B cell (primary cell): ENCODE measurements around the gene CCDC141. TPM values are rescaled to one million over a fixed set of nuclear protein-coding genes. Genes with fewer than 3 reads are reported as not detected.

Source experiments
- ATAC-seq: fragments of 200-7000 bp; cut with Tn5 transposase; one replicate; pipeline ENCODE4 v1.10.0; 2021; ENCODE audit warnings: low read depth, mild to moderate bottlenecking, moderate number of reproducible peaks, moderate library complexity
- CTCF ChIA-PET: fragments of 350-600 bp; sonication (Branson Sonifier 250); formaldehyde crosslinking; loops from one replicate; lab custom pipeline; 2021; ENCODE audit warnings: antibody characterized with exemption, inconsistent platforms; lab: Charles Lee
- POLR2A ChIA-PET: fragments of 350-600 bp; sonication (Branson Sonifier 250); formaldehyde crosslinking; loops from one replicate; lab custom pipeline; 2021; ENCODE audit warnings: antibody characterized with exemption; lab: Charles Lee
- DNase-seq: peaks from one replicate; pipeline ENCODE4 v3.0.0; 2013
- H2AFZ ChIP-seq: 2 replicates; pipeline ENCODE4 v1.6.1; 2012; ENCODE audit warnings: mild to moderate bottlenecking, low read depth, low read length; ENCODE audit not compliant: insufficient read depth, poor library complexity, severe bottlenecking
- H3K27ac ChIP-seq, 2 donors: 1 replicate in 1 of 2; 2 replicates in 1 of 2; pipeline ENCODE4 v1.5.1; 2012 to 2013; ENCODE audit warnings: low read length in 2 of 2, mild to moderate bottlenecking in 2 of 2, moderate library complexity in 1 of 2
- H3K27me3 ChIP-seq, 4 experiments: fragments of 200-600 bp in 1 of 4; sonication (generic) in 1 of 4; replicated peaks in 1 of 4; 1 replicate in 2 of 4; 2 replicates in 2 of 4; pipeline versions ENCODE4 v1.6.1 to v1.7.0; 2013 to 2016; ENCODE audit warnings: low read length in 3 of 4, mild to moderate bottlenecking in 2 of 4, mixed read lengths in 1 of 4, moderate library complexity in 1 of 4; ENCODE audit not compliant: insufficient read depth in 4 of 4, control insufficient read depth in 3 of 4; ENCODE audit errors: control extremely low read depth in 1 of 4
- H3K36me3 ChIP-seq, 2 experiments: replicated peaks in 1 of 2; 1 replicate in 1 of 2; 2 replicates in 1 of 2; pipeline versions ENCODE4 v1.6.1 to v1.7.1; 2013; ENCODE audit warnings: low read length in 1 of 2; ENCODE audit not compliant: insufficient read depth in 2 of 2, control insufficient read depth in 1 of 2; ENCODE audit errors: control extremely low read depth in 1 of 2, extremely low read depth in 1 of 2
- H3K4me1 ChIP-seq, 2 donors: fragments of 200-600 bp in 1 of 2; sonication (generic) in 1 of 2; 1 replicate in 1 of 2; 2 replicates in 1 of 2; pipeline versions ENCODE4 v1.5.1 to v1.6.1; 2013 to 2017; ENCODE audit warnings: low read length in 2 of 2; ENCODE audit not compliant: control insufficient read depth in 2 of 2, insufficient read depth in 2 of 2
- H3K4me2 ChIP-seq: replicated peaks from 2 replicates; pipeline ENCODE3; 2012; ENCODE audit warnings: mild to moderate bottlenecking, low read depth, low read length; ENCODE audit not compliant: poor library complexity, severe bottlenecking
- H3K4me3 ChIP-seq, 5 experiments: fragments of 200-600 bp in 1 of 5; sonication (generic) in 1 of 5; 1 replicate in 3 of 5; 2 replicates in 2 of 5; pipeline versions ENCODE4 v1.5.1 to v1.7.0; 2011 to 2016; ENCODE audit warnings: low read length in 4 of 5, mild to moderate bottlenecking in 4 of 5, low read depth in 2 of 5, control low read depth in 1 of 5, moderate library complexity in 1 of 5; ENCODE audit not compliant: insufficient read depth in 1 of 5; ENCODE audit errors: control extremely low read depth in 1 of 5, extremely low read depth in 1 of 5
- H3K79me2 ChIP-seq: fragments of 200-600 bp; sonication (generic); one replicate; pipeline ENCODE4 v1.6.0; 2016; ENCODE audit warnings: low read length; ENCODE audit not compliant: control insufficient read depth, insufficient read depth
- H3K9ac ChIP-seq: fragments of 200-600 bp; sonication (generic); 2 replicates; pipeline ENCODE4 v1.6.1; 2017; ENCODE audit warnings: mild to moderate bottlenecking, low read length, moderate library complexity
- H3K9me3 ChIP-seq, 3 donors: one replicate each; pipeline versions ENCODE4 v1.6.1 to v1.7.1; 2013; ENCODE audit warnings: low read length in 2 of 3; ENCODE audit not compliant: control insufficient read depth in 2 of 3, insufficient read depth in 1 of 3; ENCODE audit errors: control extremely low read depth in 1 of 3
- H4K20me1 ChIP-seq: 2 replicates; pipeline ENCODE4 v1.6.0; 2012; ENCODE audit warnings: mild to moderate bottlenecking, low read length; ENCODE audit not compliant: insufficient read depth, control insufficient read depth, poor library complexity, severe bottlenecking
- H3K27ac Mint-ChIP-seq: one replicate; pipeline ENCODE4 v1.8.0; 2021; ENCODE audit warnings: mixed read lengths
- H3K27me3 Mint-ChIP-seq: one replicate; pipeline ENCODE4 v1.8.0; 2021; ENCODE audit warnings: mixed read lengths
- H3K4me1 Mint-ChIP-seq: one replicate; pipeline ENCODE4 v1.8.0; 2021; ENCODE audit warnings: mixed read lengths
- H3K4me3 Mint-ChIP-seq: one replicate; pipeline ENCODE4 v1.8.0; 2021; ENCODE audit warnings: mixed read lengths
- H3K9me3 Mint-ChIP-seq: one replicate; pipeline ENCODE4 v1.8.0; 2022; ENCODE audit warnings: mixed read lengths; ENCODE audit not compliant: insufficient read depth
- EZH2 ChIP-seq: IDR thresholded peaks from 2 replicates; pipeline ENCODE4 v1.6.1; 2012; ENCODE audit warnings: borderline replicate concordance, low read depth, mild to moderate bottlenecking, moderate library complexity, low read length; ENCODE audit not compliant: insufficient read depth, poor library complexity, severe bottlenecking
- WGBS: methylation state at CpG from one replicate; pipeline ENCODE4 v1.1.5; 2013; ENCODE audit warnings: missing lambda C conversion rate; ENCODE audit not compliant: insufficient coverage; 5-methylcytosine and 5-hydroxymethylcytosine counted together
- intact Hi-C: fragments of 100-400 bp; cut with micrococcal nuclease; formaldehyde crosslinking; loops from one replicate; pipeline ENCODE4 v1.10.0; 2022
- polyA plus RNA-seq: library from polyadenylated mRNA; depleted of rRNA; stranded (reverse); fragments of >200 nt; gene quantifications from 2 replicates; pipeline ENCODE4 v1.2.3, GENCODE V29; 2012
- total RNA-seq, 2 donors: library from RNA; stranded (reverse); fragments of 120-200 nt in 1 of 2; gene quantifications; 1 replicate in 1 of 2; 2 replicates in 1 of 2; pipeline versions ENCODE4 v1.2.3 to v1.2.4, GENCODE V29; 2013 to 2022
- TF ChIP-seq, protein P1 (sequence below): fragments of 200-600 bp; IDR thresholded peaks from one replicate; pipeline ENCODE4 v1.8.0; 2022; ENCODE audit warnings: antibody characterized with exemption, mild to moderate bottlenecking

CCDC141 gene
- total and polyA plus RNA-seq, 2 donors (not counting 1 experiment from before 2014, with no cell fraction given): 2.1 to 47.5 TPM

- WGBS: no CpG with 5 or more reads among the region's 2 CpGs
- H3K27me3 Mint-ChIP-seq: no peaks in the 10 kb centered on the region
- POLR2A ChIA-PET: no interaction called here
- H3K9me3 Mint-ChIP-seq: peaks cover 5% of the 10 kb centered on the region
- Histone ChIP-seq H3K27me3 (no peaks in the 10 kb centered on the region), H3K9me3 (peaks cover 1 to 9% (median 6%) of the 10 kb centered on the region in 3 donors), H3K9ac (no peak overlapping the region), H3K4me3 (no peak overlapping the region), H3K36me3 (no peaks in the 10 kb centered on the region), H3K4me2 (no peak overlapping the region), H3K27ac (no peak overlapping the region), H4K20me1 (no peaks in the 10 kb centered on the region), H3K4me1 (no peaks in the 10 kb centered on the region), H2AFZ (no peak overlapping the region), H3K79me2 (no peaks in the 10 kb centered on the region)
- CTCF ChIA-PET: no interaction called here
- no peak overlapping the region for H3K27ac Mint-ChIP-seq
- no peak overlapping the region for H3K4me3 Mint-ChIP-seq
- no peak for ATAC-seq
- H3K4me1 Mint-ChIP-seq: no peaks in the 10 kb centered on the region
- TF ChIP-seq EZH2: no peak
- TF ChIP-seq, protein P1, sequence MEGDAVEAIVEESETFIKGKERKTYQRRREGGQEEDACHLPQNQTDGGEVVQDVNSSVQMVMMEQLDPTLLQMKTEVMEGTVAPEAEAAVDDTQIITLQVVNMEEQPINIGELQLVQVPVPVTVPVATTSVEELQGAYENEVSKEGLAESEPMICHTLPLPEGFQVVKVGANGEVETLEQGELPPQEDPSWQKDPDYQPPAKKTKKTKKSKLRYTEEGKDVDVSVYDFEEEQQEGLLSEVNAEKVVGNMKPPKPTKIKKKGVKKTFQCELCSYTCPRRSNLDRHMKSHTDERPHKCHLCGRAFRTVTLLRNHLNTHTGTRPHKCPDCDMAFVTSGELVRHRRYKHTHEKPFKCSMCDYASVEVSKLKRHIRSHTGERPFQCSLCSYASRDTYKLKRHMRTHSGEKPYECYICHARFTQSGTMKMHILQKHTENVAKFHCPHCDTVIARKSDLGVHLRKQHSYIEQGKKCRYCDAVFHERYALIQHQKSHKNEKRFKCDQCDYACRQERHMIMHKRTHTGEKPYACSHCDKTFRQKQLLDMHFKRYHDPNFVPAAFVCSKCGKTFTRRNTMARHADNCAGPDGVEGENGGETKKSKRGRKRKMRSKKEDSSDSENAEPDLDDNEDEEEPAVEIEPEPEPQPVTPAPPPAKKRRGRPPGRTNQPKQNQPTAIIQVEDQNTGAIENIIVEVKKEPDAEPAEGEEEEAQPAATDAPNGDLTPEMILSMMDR: no peak
- DNase-seq: no peak
- intact Hi-C loops: no loop called here
These were observed 21.0 kb upstream of the CCDC141 start for GRCh38 chr2:179070895-179071294.

GRCh38 chr2:179069685-179070084 lies 19.7 kb upstream of the CCDC141 start:
- Histone ChIP-seq H3K4me3 (no peak overlapping the region), H3K27ac (no peak overlapping the region), H3K27me3 (no peaks in the 10 kb centered on the region), H3K9me3 (peaks cover 1 to 9% (median 6%) of the 10 kb centered on the region in 3 donors), H3K4me1 (no peaks in the 10 kb centered on the region), H3K36me3 (no peaks in the 10 kb centered on the region), H3K9ac (no peak overlapping the region), H3K4me2 (no peak overlapping the region), H3K79me2 (no peaks in the 10 kb centered on the region), H4K20me1 (no peaks in the 10 kb centered on the region), H2AFZ (no peak overlapping the region)
- ChIA-PET POLR2A (no interaction called here), CTCF (no interaction called here)
- ATAC-seq: no peak
- DNase-seq: no peak
- Mint-ChIP-seq H3K4me1 (no peaks in the 10 kb centered on the region), H3K9me3 (peaks cover 5% of the 10 kb centered on the region), H3K27me3 (no peaks in the 10 kb centered on the region), H3K27ac (no peak overlapping the region), H3K4me3 (no peak overlapping the region)
- intact Hi-C loops: no loop called here
- WGBS: 100% methylated on average over 1 of the region's 1 CpG
- TF ChIP-seq, protein P1: no peak
- TF ChIP-seq EZH2: no peak
